ENCODE measurements around the gene BDH1.

BDH1 gene

DNA sequence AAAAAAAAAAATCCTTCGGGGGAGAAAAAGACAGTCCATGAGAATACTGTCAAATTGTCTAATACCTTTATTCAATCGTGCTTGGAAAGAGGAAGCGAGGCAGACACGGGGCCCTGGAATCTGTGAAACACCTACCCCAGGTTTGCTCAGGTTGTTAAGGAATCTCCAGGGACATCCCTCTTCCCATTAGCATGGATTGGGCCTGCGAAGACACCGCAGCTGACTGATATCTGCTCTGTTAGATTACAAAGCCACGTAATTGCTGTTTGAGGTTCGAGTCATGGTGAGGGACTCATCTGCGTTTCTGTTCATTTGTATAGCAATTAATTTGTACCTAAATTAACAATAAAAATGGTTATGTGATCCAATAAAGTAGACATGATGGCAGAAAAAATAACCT lies 91.0 kb downstream of the BDH1 start:
- no peak for DNase-seq

GRCh38 chr3:197463279-197463678 lies 92.5 kb downstream of the BDH1 start:
- no peak for DNase-seq

DNA sequence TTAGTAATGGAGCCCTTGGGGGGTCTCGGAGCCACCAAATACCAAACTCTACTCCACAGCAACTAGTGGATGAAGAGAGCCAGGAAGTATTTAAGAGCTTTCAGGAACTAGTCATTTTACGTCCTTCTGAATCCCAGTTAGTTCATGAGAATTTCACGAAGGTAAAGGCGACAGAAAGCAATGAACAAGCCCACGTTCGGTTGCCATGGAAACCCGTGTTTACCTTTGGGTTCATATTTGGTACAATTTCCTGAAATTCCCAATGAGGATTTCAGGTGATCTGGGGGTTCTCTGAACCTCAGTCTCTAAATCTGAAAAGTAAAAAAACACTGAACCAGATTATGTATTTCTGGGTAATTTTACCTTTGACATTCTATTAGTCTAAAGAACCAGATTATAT lies 93.0 kb downstream of the BDH1 start:
- DNase-seq: no peak

GRCh38 chr3:197460639-197461038 lies 95.1 kb downstream of the BDH1 start:
- DNase-seq: no peak

DNA sequence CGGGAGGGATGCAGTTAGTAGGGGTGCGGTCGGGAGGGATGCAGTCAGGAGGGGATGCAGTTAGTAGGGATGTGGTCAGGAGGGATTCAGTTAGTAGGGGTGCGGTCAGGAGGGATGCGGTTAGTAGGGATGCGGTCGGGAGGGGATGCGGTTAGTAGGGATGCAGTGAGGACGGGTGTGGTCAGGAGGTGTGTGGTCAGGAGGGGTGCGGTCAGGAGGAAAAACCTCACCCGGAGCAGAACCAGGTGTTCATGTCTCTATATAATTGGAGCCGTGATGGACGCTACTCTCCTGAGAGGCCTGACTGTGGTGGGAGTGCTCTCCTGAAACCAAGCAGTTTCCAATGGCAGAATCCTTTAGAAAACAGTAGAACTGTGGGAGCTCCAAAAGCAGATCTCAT lies 95.8 kb downstream of the BDH1 start:
- no peak for DNase-seq

Measured in hypothalamus (tissue), 51 donors.